GM10847 (cell line): ENCODE measurements around the gene PCDHGA1.

Source experiments
- POLR2A ChIP-seq: IDR thresholded peaks from 2 replicates; pipeline ENCODE4 v1.6.1; 2011; ENCODE audit not compliant: insufficient read length; ENCODE audit errors: extremely low read depth

Gene PCDHGA1

DNA sequence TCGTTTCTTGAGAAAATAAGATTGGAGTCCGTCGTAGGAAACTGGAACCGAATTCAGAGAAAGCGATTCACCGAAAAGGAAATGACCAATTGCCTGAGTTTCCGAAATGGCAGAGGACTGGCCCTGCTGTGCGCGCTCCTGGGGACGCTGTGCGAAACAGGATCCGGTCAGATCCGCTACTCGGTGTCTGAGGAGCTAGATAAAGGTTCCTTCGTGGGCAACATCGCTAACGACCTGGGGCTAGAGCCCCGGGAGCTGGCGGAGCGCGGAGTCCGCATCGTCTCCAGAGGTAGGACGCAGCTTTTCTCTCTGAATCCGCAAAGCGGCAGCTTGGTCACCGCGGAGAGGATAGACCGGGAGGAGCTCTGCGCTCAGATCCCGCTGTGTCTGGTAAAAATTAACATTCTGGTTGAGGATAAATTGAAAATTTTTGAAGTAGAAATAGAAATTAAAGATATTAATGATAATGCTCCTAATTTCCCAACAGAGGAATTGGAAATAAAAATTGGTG lies 13.7 kb downstream of the PCDHGA1 start:
- TF ChIP-seq POLR2A: no peak

- TF ChIP-seq POLR2A: no peak
These were observed 15.0 kb downstream of the PCDHGA1 start for GRCh38 chr5:141345327-141345726.

DNA sequence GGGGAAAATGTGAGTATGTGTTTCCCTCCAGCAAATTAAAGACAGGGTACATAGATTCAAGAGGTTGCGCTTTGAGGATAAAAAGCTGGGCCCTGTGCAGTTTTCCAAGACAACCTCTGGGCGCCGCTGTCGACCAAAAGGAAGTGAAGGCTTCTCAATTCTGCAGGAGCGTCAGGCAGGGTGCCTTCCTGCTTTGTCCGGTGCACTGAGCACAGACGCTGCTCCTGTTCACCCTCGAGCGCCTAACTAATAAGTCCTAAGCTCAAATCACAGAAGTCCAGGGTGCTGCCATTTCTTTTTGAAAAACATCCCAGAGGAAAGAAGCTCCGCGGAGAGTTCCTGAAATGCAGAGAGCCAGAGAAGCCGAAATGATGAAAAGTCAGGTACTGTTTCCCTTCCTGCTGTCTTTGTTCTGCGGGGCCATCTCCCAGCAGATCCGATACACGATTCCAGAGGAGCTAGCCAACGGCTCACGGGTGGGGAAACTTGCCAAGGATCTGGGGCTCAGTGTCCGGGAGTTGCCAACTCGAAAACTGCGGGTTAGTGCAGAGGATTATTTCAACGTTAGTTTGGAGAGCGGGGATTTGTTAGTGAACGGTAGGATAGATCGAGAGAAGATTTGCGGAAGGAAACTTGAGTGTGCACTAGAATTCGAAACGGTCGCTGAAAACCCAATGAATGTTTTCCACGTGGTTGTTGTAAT lies 19.8 kb downstream of the PCDHGA1 start, which contains the start of gene PCDHGB1:
Gene PCDHGB1 (plus strand): TSS at position 183 of the 703 bp plus-strand sequence. CDS start 162 bp downstream, at position 345.
- no peak for TF ChIP-seq POLR2A

- TF ChIP-seq POLR2A: no peak
These were observed 21.3 kb downstream of the PCDHGA1 start for GRCh38 chr5:141351591-141351990.

GRCh38 chr5:141354900-141355469 lies 24.7 kb downstream of the PCDHGA1 start, which contains the start of gene PCDHGA4:
PCDHGA4 (plus strand) TSS chr5:141355021; CDS start chr5:141355108, 87 bp downstream.
- TF ChIP-seq POLR2A: no peak

- TF ChIP-seq POLR2A: no peak
These were observed 25.3 kb downstream of the PCDHGA1 start for GRCh38 chr5:141355641-141356040.

- TF ChIP-seq POLR2A: no peak
These were observed 25.8 kb downstream of the PCDHGA1 start for GRCh38 chr5:141356133-141356532.

DNA sequence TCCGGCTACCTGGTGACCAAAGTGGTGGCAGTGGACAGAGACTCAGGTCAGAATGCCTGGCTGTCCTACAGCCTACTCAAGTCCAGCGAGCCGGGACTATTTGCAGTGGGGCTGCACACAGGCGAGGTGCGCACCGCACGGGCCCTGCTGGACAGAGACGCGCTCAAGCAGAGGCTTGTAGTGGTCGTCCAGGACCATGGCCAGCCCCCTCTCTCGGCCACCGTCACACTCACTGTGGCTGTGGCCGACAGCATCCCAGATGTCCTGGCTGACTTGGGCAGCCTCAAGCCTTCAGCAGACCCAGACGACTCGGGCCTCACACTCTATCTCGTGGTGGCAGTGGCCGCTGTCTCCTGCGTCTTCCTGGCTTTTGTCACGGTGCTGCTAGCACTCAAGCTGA lies 26.6 kb downstream of the PCDHGA1 start:
- TF ChIP-seq POLR2A: no peak

DNA sequence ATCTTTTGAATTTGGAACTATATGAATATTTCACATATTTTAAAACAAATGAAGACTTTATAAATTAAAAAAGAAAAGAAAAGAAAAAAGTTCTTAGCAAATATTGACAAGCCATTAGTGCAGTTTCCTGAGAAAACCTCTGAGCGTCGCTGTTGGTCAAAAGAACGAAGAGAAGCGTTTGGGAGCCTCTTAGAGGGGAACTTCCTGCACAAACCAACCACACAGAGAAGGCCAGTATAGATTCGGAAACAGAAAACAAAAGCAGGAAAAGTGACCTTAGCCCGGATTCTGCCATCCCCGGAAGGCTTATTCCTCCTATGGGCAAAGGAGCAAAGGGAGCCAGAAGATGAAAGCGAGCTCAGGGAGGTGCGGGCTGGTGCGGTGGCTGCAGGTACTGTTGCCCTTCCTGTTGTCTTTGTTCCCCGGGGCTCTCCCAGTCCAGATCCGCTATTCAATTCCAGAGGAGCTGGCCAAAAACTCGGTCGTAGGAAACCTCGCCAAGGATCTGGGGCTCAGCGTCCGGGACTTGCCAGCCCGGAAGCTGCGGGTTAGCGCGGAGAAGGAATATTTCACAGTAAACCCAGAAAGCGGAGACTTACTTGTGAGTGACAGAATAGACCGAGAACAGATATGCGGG lies 29.6 kb downstream of the PCDHGA1 start, which contains the start of gene PCDHGB2:
Gene PCDHGB2 (plus strand): TSS at position 205 of the 637 bp plus-strand sequence. CDS start 142 bp downstream, at position 347.
- no peak for TF ChIP-seq POLR2A

DNA sequence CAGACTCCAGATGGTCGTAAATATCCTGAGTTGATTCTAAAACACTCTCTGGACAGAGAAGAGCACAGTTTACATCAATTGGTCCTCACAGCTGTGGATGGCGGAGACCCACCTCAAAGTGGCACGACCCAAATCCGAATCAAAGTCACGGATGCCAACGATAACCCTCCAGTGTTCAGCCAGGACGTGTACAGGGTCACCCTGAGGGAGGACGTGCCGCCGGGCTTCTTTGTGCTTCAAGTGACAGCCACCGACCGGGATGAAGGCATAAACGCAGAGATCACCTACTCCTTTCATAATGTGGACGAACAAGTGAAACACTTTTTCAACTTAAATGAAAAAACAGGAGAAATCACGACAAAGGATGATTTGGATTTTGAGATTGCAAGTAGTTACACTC lies 30.4 kb downstream of the PCDHGA1 start:
- TF ChIP-seq POLR2A: no peak

DNA sequence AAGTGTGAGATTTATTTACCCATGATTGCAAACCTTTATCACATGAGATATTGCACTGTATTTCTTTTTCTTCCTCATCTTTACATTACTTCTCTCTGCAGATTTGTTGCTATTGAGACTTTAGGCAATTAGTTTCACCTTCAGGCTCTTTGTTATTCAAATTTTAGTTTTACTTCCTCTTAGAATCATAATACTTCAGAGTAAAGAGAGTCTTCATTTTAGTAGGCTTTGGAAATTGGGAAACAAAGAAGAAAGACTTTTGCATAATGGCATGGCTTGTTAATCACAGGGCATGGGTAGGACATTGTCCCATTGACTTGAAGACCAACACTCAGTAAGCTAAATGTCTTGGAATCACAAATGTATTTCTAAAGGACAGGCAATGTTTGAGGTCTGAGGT lies 32.4 kb downstream of the PCDHGA1 start:
- TF ChIP-seq POLR2A: no peak

DNA sequence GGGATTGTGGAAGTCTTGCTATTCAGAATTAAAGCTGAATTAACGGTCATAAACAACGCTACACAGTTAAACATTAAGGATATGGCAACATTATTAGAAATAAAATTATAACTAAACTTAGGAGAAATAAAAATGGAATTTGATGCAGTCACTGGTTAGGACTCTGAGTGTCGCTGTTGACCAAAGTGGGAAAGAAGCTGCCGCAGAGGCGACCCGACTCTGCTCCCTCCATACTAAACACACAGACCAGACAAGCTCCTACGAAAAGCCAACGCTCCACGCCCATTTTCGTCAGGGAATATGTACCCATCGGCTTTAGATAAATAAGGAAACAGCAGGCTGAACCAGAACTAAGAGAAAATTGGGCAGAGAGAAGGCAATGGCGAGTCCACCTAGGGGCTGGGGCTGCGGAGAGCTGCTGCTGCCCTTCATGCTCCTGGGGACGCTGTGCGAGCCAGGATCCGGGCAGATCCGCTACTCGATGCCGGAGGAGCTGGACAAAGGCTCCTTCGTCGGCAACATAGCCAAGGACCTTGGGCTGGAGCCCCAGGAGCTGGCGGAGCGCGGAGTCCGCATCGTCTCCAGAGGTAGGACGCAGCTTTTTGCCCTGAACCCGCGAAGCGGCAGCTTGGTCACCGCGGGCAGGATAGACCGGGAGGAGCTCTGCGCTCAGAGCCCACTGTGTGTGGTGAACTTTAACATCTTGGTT lies 33.8 kb downstream of the PCDHGA1 start, which contains the start of gene PCDHGA5:
Gene PCDHGA5 (plus strand): TSS at position 211 of the 709 bp plus-strand sequence. CDS start 169 bp downstream, at position 380.
- no peak for TF ChIP-seq POLR2A

- no peak for TF ChIP-seq POLR2A
These were observed 35.9 kb downstream of the PCDHGA1 start for GRCh38 chr5:141366016-141366896.
